Vagina (tissue), 2 donors: Measurements from ENCODE around the gene WNT5B. TPM values are rescaled to one million over a fixed set of nuclear protein-coding genes. Genes with fewer than 3 reads are reported as not detected.

Experiments
- DNase-seq, 2 donors: peaks; one replicate each; pipeline ENCODE4 v3.0.0-alpha.2; 2017; ENCODE audit errors: extremely low spot score in 2 of 2
- H3K27ac ChIP-seq: fragments of 200-600 bp; sonication (generic); one replicate; pipeline ENCODE4 v1.5.1; 2019
- H3K27me3 ChIP-seq: fragments of 200-600 bp; sonication (generic); one replicate; pipeline ENCODE4 v1.5.1; 2019
- H3K36me3 ChIP-seq, 2 donors: fragments of 200-600 bp; sonication (generic); one replicate each; pipeline ENCODE4 v1.5.1; 2017 to 2019
- H3K4me1 ChIP-seq: fragments of 200-600 bp; sonication (generic); one replicate; pipeline ENCODE4 v1.5.1; 2019
- H3K4me3 ChIP-seq, 2 donors: fragments of 200-600 bp; sonication (generic); 1 replicate in 1 of 2; 2 replicates in 1 of 2; pipeline ENCODE4 v1.5.1; 2016 to 2019
- H3K9me3 ChIP-seq: fragments of 200-600 bp; sonication (generic); one replicate; pipeline ENCODE4 v1.5.1; 2019
- CTCF ChIP-seq, 3 experiments: fragments of 450-650 bp in 2 of 3; fragments of 200-600 bp in 1 of 3; sonication (generic) in 1 of 3; IDR thresholded peaks; one replicate each; pipeline ENCODE4 v1.5.1; 2017 to 2019; ENCODE audit warnings: antibody characterized with exemption in 3 of 3, mild to moderate bottlenecking in 2 of 3, moderate library complexity in 2 of 3
- POLR2A ChIP-seq, 2 donors: fragments of 450-650 bp; IDR thresholded peaks; one replicate each; pipeline ENCODE4 v1.6.1; 2017; ENCODE audit warnings: antibody characterized with exemption in 2 of 2, mild to moderate bottlenecking in 2 of 2, moderate library complexity in 2 of 2
- POLR2AphosphoS5 ChIP-seq, 2 donors: sonication (generic); formaldehyde crosslinking; IDR thresholded peaks; one replicate each; pipeline ENCODE4 v1.9.0; 2017; ENCODE audit warnings: antibody characterized with exemption in 2 of 2, mild to moderate bottlenecking in 2 of 2, low read depth in 1 of 2; ENCODE audit not compliant: insufficient read depth in 1 of 2
- intact Hi-C: fragments of 100-400 bp; cut with DNase I; formaldehyde crosslinking; loops from one replicate; pipeline ENCODE4 v1.15.1; 2023
- total RNA-seq: library from RNA; depleted of rRNA; stranded (reverse); fragments of >200 nt; gene quantifications from one replicate; pipeline ENCODE4 v1.2.3, GENCODE V29; 2016

The WNT5B gene
- total RNA-seq, 1 donor from 2014 or later = 7.6 TPM

GRCh38 chr12:1632702-1633101 is 3.7 kb downstream of the WNT5B start:
- TF ChIP-seq POLR2A (IDR thresholded peaks at IDR 0.05) = no peak
- TF ChIP-seq POLR2AphosphoS5 (IDR thresholded peaks at IDR 0.05; ENCODE audit: insufficient read depth in 1 of 2, low read depth in 1 of 2) = no peak
- no peak for TF ChIP-seq CTCF (IDR thresholded peaks at IDR 0.05)
- Histone ChIP-seq H3K27me3 (no peaks in the 10 kb centered on the region), H3K4me1 (peaks cover 21% of the 10 kb centered on the region), H3K36me3 (no peaks in the 10 kb centered on the region), H3K27ac (no peak overlapping the region), H3K9me3 (no peaks in the 10 kb centered on the region), H3K4me3 (no peak overlapping the region)
- intact Hi-C loops = no loop called here
- no peak for DNase-seq

GRCh38 chr12:1633459-1633858 is 4.4 kb downstream of the WNT5B start:
- no peak overlapping the region for H3K4me3 ChIP-seq

GRCh38 chr12:1634149-1634548 is 5.1 kb downstream of the WNT5B start:
- Histone ChIP-seq H3K27ac (no peak overlapping the region), H3K4me1 (peaks cover 17% of the 10 kb centered on the region), H3K27me3 (no peaks in the 10 kb centered on the region), H3K36me3 (no peaks in the 10 kb centered on the region), H3K4me3 (no peak overlapping the region), H3K9me3 (no peaks in the 10 kb centered on the region)
- TF ChIP-seq CTCF (IDR thresholded peaks at IDR 0.05) (no peak), POLR2A (IDR thresholded peaks at IDR 0.05) (no peak), POLR2AphosphoS5 (IDR thresholded peaks at IDR 0.05; ENCODE audit: insufficient read depth in 1 of 2, low read depth in 1 of 2) (no peak)
- intact Hi-C loops = no loop called here
- DNase-seq = no peak

More at GRCh38 chr12:1633459-1633858, 4.4 kb downstream of the WNT5B start:
- no peak for DNase-seq
- Histone ChIP-seq H3K9me3 (no peaks in the 10 kb centered on the region), H3K4me1 (peaks cover 21% of the 10 kb centered on the region), H3K27ac (no peak overlapping the region), H3K27me3 (no peaks in the 10 kb centered on the region), H3K36me3 (no peaks in the 10 kb centered on the region)
- intact Hi-C loops = no loop called here
- TF ChIP-seq CTCF (IDR thresholded peaks at IDR 0.05) (no peak), POLR2AphosphoS5 (IDR thresholded peaks at IDR 0.05; ENCODE audit: insufficient read depth in 1 of 2, low read depth in 1 of 2) (no peak), POLR2A (IDR thresholded peaks at IDR 0.05) (no peak)

GRCh38 chr12:1634590-1635191 is 5.7 kb downstream of the WNT5B start:
- no peaks in the 10 kb centered on the region for H3K36me3 ChIP-seq
- H3K27ac ChIP-seq = no peak overlapping the region
- no peaks in the 10 kb centered on the region for H3K27me3 ChIP-seq
- intact Hi-C loops = no loop called here
- H3K4me3 ChIP-seq = no peak overlapping the region
- no peak for DNase-seq
- TF ChIP-seq POLR2AphosphoS5 (IDR thresholded peaks at IDR 0.05; ENCODE audit: insufficient read depth in 1 of 2, low read depth in 1 of 2) (no peak), POLR2A (IDR thresholded peaks at IDR 0.05) (no peak), CTCF (IDR thresholded peaks at IDR 0.05) (peak; percentile 51 to 61 (median 56))
- peaks cover 12% of the 10 kb centered on the region for H3K4me1 ChIP-seq
- H3K9me3 ChIP-seq = no peaks in the 10 kb centered on the region

- no peaks in the 10 kb centered on the region for H3K36me3 ChIP-seq
- no peaks in the 10 kb centered on the region for H3K27me3 ChIP-seq
- no peak for TF ChIP-seq POLR2A (IDR thresholded peaks at IDR 0.05)
- TF ChIP-seq CTCF (IDR thresholded peaks at IDR 0.05) = no peak
- no peak for TF ChIP-seq POLR2AphosphoS5 (IDR thresholded peaks at IDR 0.05; ENCODE audit: insufficient read depth in 1 of 2, low read depth in 1 of 2)
- H3K27ac ChIP-seq = no peak overlapping the region
- H3K4me3 ChIP-seq = no peak overlapping the region
- no peak for DNase-seq
- intact Hi-C loops = no loop called here
- peaks cover 4% of the 10 kb centered on the region for H3K4me1 ChIP-seq
- H3K9me3 ChIP-seq = no peaks in the 10 kb centered on the region
These were observed 6.5 kb downstream of the WNT5B start for GRCh38 chr12:1635301-1636095.
